Smooth muscle cell (in vitro differentiated cells): ENCODE results near the gene UMODL1. TPM values are rescaled to one million over a fixed set of nuclear protein-coding genes. Genes with fewer than 3 reads are reported as not detected.
A peak's percentile ranks its signal among the peaks of the same experiment; 100 is the strongest.

Experiments
- DNase-seq: peaks from one replicate; lab custom pipeline; 2025; ENCODE audit not compliant: unreplicated experiment; lab: John Stamatoyannopoulos, UW
- H2AFZ ChIP-seq: fragments of 200-600 bp; sonication (generic); 2 replicates; pipeline ENCODE4 v1.6.0; 2016; ENCODE audit warnings: antibody characterized with exemption, low read depth, mild to moderate bottlenecking
- H3F3A ChIP-seq: fragments of 200-600 bp; sonication (generic); 2 replicates; pipeline ENCODE4 v1.6.0; 2017; ENCODE audit warnings: antibody characterized with exemption, low read depth
- H3K27ac ChIP-seq: fragments of 200-600 bp; sonication (generic); 2 replicates; pipeline ENCODE4 v1.5.1; 2016; ENCODE audit warnings: low read depth, mild to moderate bottlenecking
- H3K27me3 ChIP-seq: fragments of 200-600 bp; sonication (generic); 2 replicates; pipeline ENCODE4 v1.6.1; 2016; ENCODE audit warnings: low read depth, mild to moderate bottlenecking
- H3K36me3 ChIP-seq: fragments of 200-600 bp; sonication (generic); 2 replicates; pipeline ENCODE4 v1.5.1; 2016; ENCODE audit warnings: low read depth
- H3K4me1 ChIP-seq: fragments of 200-600 bp; sonication (generic); 2 replicates; pipeline ENCODE4 v1.5.1; 2016; ENCODE audit warnings: low read depth
- H3K4me2 ChIP-seq: fragments of 200-600 bp; sonication (generic); 2 replicates; pipeline ENCODE4 v1.6.0; 2016; ENCODE audit warnings: mild to moderate bottlenecking
- H3K4me3 ChIP-seq: fragments of 200-600 bp; sonication (generic); 2 replicates; pipeline ENCODE4 v1.5.1; 2016; ENCODE audit warnings: mild to moderate bottlenecking
- H3K79me2 ChIP-seq: fragments of 200-600 bp; sonication (generic); 2 replicates; pipeline ENCODE4 v1.6.0; 2016; ENCODE audit warnings: low read depth, mild to moderate bottlenecking
- H3K9ac ChIP-seq: fragments of 200-600 bp; sonication (generic); 2 replicates; pipeline ENCODE4 v1.6.0; 2016; ENCODE audit warnings: low read depth
- H3K9me3 ChIP-seq: fragments of 200-600 bp; sonication (generic); replicated peaks from 2 replicates; pipeline ENCODE4 v1.5.1; 2016; ENCODE audit warnings: low read depth
- H4K20me1 ChIP-seq: fragments of 200-600 bp; sonication (generic); 2 replicates; pipeline ENCODE4 v1.6.0; 2016; ENCODE audit warnings: low read depth
- WGBS: methylation state at CpG from one replicate; pipeline ENCODE4 v1.1.7; 2016; ENCODE audit warnings: low lambda C conversion rate; 5-methylcytosine and 5-hydroxymethylcytosine counted together
- polyA plus RNA-seq: library from polyadenylated mRNA; unstranded; fragments of >200 nt; fragmentation: Nextera tagmentation; extraction: Ambion mirVana; gene quantifications from 2 replicates; pipeline ENCODE4 v1.2.1, GENCODE V29; 2016
- total RNA-seq: library from RNA; depleted of rRNA; stranded (reverse); fragments of >200 nt; gene quantifications from 2 replicates; pipeline ENCODE4 v1.2.3, GENCODE V29; 2014
- TF ChIP-seq, protein P1 (sequence below): fragments of 200-600 bp; sonication (generic); IDR thresholded peaks from 2 replicates; pipeline ENCODE4 v1.5.1; 2017; ENCODE audit warnings: borderline replicate concordance, mild to moderate bottlenecking, antibody characterized with exemption; ENCODE audit not compliant: insufficient read depth, poor library complexity, severe bottlenecking

Gene UMODL1
- total and polyA plus RNA-seq, 2 experiments from 2014 or later, result 0.14 TPM; not detected in 1

DNA sequence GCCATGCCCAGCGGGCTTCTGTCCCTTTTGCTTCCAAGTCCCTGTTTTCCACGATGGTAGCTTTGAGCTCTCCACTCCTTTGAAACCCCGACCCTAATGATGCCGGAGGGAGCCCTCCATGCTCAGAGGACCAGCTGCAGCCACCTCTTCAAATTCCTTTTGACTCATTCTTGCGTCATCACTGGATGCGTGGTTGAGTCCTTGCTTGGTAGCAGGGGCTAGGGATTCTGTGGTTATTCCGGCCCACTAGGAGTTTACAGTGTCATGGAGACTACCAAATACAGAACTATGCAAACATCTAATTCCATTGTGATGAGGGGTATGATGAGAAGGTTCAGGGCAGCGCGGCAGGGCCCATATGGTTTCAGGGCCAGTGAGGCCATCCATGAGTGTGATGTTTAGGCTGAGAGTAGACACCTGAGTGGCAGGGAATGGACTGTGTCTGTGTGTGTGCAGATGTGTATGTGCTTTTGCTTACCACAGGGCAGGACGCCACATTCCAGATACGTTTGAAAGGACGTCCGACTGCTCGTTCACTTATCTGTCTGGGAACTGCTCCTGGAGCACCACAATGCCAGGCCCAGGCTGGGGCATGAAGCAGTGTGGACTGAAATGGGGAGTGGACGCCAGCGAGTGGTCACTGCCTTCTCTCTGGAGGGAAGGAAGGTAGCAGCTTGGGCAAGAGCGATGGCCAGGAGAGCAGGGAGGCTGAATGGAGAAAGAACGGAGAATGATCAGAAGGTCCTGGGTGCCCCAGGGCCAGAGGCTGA lies 30.5 kb upstream of the UMODL1 start:
- Histone ChIP-seq H3F3A (peaks cover 7% of the 10 kb centered on the region), H3K4me1 (peaks cover 7% of the 10 kb centered on the region), H3K9ac (peak overlapping the region; percentile 96), H4K20me1 (no peaks in the 10 kb centered on the region), H3K27ac (peak overlapping the region; percentile 99), H3K27me3 (no peaks in the 10 kb centered on the region), H2AFZ (no peak overlapping the region), H3K4me2 (peak overlapping the region; percentile 46), H3K4me3 (no peak overlapping the region), H3K79me2 (no peaks in the 10 kb centered on the region), H3K9me3 (no peaks in the 10 kb centered on the region), H3K36me3 (no peaks in the 10 kb centered on the region)
- 39% methylated on average over 18 of the region's 18 CpGs for WGBS
- DNase-seq, result peak; percentile 69
- TF ChIP-seq, protein P1, sequence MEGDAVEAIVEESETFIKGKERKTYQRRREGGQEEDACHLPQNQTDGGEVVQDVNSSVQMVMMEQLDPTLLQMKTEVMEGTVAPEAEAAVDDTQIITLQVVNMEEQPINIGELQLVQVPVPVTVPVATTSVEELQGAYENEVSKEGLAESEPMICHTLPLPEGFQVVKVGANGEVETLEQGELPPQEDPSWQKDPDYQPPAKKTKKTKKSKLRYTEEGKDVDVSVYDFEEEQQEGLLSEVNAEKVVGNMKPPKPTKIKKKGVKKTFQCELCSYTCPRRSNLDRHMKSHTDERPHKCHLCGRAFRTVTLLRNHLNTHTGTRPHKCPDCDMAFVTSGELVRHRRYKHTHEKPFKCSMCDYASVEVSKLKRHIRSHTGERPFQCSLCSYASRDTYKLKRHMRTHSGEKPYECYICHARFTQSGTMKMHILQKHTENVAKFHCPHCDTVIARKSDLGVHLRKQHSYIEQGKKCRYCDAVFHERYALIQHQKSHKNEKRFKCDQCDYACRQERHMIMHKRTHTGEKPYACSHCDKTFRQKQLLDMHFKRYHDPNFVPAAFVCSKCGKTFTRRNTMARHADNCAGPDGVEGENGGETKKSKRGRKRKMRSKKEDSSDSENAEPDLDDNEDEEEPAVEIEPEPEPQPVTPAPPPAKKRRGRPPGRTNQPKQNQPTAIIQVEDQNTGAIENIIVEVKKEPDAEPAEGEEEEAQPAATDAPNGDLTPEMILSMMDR, result no peak

DNA sequence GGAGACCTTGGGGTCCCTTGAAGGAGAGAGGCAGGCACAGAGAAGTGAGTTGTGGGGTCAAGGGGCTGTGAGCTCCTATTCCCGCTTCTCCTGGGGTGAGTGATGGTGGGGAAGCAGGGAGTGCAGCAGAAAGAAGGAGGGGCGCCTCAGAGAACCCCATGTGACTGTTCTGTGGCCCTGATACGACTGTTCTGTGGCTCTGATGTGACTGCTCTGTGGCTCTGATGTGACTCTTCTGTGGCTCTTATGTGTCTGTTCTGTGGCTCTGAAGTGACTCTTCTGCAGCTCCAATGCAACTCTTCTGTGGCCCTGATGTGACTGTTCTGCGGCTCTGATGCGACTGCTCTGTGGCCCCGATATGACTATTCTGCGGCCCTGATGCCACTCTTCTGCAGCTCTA lies 29.9 kb upstream of the UMODL1 start:
- H4K20me1 ChIP-seq, result no peaks in the 10 kb centered on the region
- no peaks in the 10 kb centered on the region for H3K36me3 ChIP-seq
- H3K4me2 ChIP-seq, result peak overlapping the region; percentile 41
- peak overlapping the region; percentile 96 for H3K9ac ChIP-seq
- no peak overlapping the region for H2AFZ ChIP-seq
- TF ChIP-seq, protein P1, result no peak
- H3K4me3 ChIP-seq, result no peak overlapping the region
- H3K27ac ChIP-seq, result peak overlapping the region; percentile 99
- H3K79me2 ChIP-seq, result no peaks in the 10 kb centered on the region
- peaks cover 7% of the 10 kb centered on the region for H3K4me1 ChIP-seq
- DNase-seq, result no peak
- H3K9me3 ChIP-seq, result no peaks in the 10 kb centered on the region
- H3K27me3 ChIP-seq, result no peaks in the 10 kb centered on the region
- 90% methylated on average over 7 of the region's 7 CpGs for WGBS
- H3F3A ChIP-seq, result peaks cover 7% of the 10 kb centered on the region

DNA sequence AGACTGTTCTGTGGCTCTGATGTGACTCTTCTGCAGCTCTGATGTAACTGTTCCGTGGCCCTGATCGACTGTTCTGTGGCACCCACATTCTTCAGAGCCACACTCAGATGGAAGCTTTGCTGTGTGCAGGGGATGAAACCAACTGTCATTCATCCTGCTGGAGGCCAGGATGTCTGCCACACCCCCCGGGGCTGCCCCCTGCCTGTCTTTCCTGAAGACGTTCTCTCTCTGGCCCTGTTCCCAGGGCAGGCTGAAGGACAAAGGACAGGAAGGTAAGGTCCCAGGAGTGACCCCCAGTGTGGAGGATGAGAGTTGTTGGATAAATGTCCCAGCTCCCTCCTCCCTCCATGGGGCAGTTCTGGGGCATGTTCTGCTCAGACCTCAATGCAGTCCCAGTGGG lies 29.4 kb upstream of the UMODL1 start:
- peaks cover 7% of the 10 kb centered on the region for H3F3A ChIP-seq
- no peak overlapping the region for H3K9ac ChIP-seq
- TF ChIP-seq, protein P1, result no peak
- no peak overlapping the region for H2AFZ ChIP-seq
- no peaks in the 10 kb centered on the region for H4K20me1 ChIP-seq
- peak overlapping the region; percentile 99 for H3K27ac ChIP-seq
- peaks cover 7% of the 10 kb centered on the region for H3K4me1 ChIP-seq
- WGBS, result 86% methylated on average over 4 of the region's 4 CpGs
- no peak for DNase-seq
- no peaks in the 10 kb centered on the region for H3K79me2 ChIP-seq
- H3K4me3 ChIP-seq, result no peak overlapping the region
- no peaks in the 10 kb centered on the region for H3K36me3 ChIP-seq
- H3K4me2 ChIP-seq, result no peak overlapping the region
- no peaks in the 10 kb centered on the region for H3K27me3 ChIP-seq
- no peaks in the 10 kb centered on the region for H3K9me3 ChIP-seq

DNA sequence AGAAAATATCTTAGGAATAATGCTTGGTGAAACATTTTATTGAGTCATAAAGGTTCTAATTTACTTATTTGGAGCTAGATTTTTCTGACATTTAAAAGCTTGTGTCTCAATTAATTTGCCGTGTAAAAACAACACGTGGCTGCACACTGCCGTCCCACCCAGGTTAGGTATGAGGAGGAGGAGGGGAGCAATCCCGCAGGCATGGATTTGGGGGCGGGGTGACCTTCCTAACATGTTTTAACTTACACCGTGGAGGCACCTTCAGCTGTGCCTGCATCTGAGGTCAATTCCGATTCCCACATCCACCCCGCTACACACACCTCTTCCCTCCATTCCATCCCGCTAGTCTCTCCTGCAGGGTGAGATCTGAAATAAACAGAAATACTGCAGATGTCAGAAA lies 28.5 kb upstream of the UMODL1 start:
- WGBS, result 85% methylated on average over 9 of the region's 9 CpGs
- Histone ChIP-seq H3K4me1 (peaks cover 7% of the 10 kb centered on the region), H3K27ac (no peak overlapping the region), H3K9ac (no peak overlapping the region), H4K20me1 (no peaks in the 10 kb centered on the region), H3K4me2 (no peak overlapping the region), H3F3A (peaks cover 7% of the 10 kb centered on the region), H3K4me3 (no peak overlapping the region), H3K27me3 (no peaks in the 10 kb centered on the region), H2AFZ (no peak overlapping the region), H3K79me2 (no peaks in the 10 kb centered on the region), H3K9me3 (no peaks in the 10 kb centered on the region), H3K36me3 (no peaks in the 10 kb centered on the region)
- TF ChIP-seq, protein P1, result no peak
- DNase-seq, result no peak
